Loucy (cell line): Measurements from ENCODE around the gene TSPAN17.

Source experiments
- EZH2phosphoT487 ChIP-seq: fragments of 200-600 bp; IDR thresholded peaks from 2 replicates; pipeline ENCODE4 v1.6.1; 2018; ENCODE audit warnings: antibody characterized with exemption, mild to moderate bottlenecking, moderate library complexity, borderline replicate concordance
- TF ChIP-seq, protein P1 (sequence below): fragments of 200-600 bp; sonication (generic); conservative IDR thresholded peaks from 2 replicates; pipeline ENCODE4 v1.5.1; 2014; ENCODE audit warnings: mild to moderate bottlenecking, antibody characterized with exemption, low read length

DNA sequence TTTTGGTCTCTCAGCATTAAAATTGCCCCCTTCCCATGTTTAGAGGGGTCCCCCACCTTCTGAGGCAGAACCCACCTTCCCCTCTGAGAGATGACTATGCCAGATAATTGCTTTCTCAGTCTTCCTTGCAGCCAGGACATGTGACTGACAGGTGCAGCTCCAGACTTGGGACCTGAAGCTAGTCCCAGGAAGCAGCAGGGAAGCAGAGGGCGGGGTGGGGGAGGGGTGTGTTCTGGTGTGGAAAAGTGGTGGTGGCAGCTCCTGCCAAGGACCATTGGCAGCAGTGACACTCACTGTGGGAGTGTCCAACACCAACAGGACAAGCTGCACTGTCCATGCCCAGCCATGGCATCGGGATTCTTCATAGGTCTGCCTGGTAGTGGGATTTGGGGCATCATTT lies 14.5 kb upstream of the TSPAN17 start:
- TF ChIP-seq, protein P1, sequence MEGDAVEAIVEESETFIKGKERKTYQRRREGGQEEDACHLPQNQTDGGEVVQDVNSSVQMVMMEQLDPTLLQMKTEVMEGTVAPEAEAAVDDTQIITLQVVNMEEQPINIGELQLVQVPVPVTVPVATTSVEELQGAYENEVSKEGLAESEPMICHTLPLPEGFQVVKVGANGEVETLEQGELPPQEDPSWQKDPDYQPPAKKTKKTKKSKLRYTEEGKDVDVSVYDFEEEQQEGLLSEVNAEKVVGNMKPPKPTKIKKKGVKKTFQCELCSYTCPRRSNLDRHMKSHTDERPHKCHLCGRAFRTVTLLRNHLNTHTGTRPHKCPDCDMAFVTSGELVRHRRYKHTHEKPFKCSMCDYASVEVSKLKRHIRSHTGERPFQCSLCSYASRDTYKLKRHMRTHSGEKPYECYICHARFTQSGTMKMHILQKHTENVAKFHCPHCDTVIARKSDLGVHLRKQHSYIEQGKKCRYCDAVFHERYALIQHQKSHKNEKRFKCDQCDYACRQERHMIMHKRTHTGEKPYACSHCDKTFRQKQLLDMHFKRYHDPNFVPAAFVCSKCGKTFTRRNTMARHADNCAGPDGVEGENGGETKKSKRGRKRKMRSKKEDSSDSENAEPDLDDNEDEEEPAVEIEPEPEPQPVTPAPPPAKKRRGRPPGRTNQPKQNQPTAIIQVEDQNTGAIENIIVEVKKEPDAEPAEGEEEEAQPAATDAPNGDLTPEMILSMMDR: no peak
- no peak for TF ChIP-seq EZH2phosphoT487
